Breast epithelium (tissue), 3 donors: Measurements from ENCODE around the gene IL12RB2.

Source experiments
- POLR2A ChIP-seq: fragments of 450-650 bp; IDR thresholded peaks from one replicate; pipeline ENCODE4 v1.6.1; 2016; ENCODE audit warnings: antibody characterized with exemption, mild to moderate bottlenecking, moderate library complexity
- TF ChIP-seq, protein P1 (sequence below), 3 donors: fragments of 450-650 bp; IDR thresholded peaks; one replicate each; pipeline ENCODE4 v1.5.1; 2016 to 2017; ENCODE audit warnings: antibody characterized with exemption in 3 of 3, mild to moderate bottlenecking in 3 of 3, moderate library complexity in 3 of 3

DNA sequence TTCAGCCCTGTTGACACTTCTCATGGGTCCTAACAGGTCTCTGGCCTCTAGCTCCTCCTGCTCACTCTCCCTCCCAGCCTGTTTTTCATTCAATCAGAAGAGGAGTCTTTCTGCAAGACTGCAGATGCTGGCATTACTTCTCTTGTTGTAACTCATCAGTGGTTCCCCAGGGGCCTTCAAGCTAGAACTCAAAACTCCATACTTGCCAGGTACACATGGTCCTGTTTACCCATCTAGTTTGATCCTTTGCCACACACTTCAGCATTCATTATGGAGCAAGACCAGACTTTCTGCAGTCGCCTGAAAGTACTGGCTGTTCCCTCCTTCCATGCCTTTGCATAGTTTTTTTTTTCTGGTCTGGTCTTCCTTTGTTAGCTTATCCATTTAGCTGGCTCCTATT is 74.6 kb downstream of the IL12RB2 start:
- TF ChIP-seq POLR2A: no peak
- TF ChIP-seq, protein P1, sequence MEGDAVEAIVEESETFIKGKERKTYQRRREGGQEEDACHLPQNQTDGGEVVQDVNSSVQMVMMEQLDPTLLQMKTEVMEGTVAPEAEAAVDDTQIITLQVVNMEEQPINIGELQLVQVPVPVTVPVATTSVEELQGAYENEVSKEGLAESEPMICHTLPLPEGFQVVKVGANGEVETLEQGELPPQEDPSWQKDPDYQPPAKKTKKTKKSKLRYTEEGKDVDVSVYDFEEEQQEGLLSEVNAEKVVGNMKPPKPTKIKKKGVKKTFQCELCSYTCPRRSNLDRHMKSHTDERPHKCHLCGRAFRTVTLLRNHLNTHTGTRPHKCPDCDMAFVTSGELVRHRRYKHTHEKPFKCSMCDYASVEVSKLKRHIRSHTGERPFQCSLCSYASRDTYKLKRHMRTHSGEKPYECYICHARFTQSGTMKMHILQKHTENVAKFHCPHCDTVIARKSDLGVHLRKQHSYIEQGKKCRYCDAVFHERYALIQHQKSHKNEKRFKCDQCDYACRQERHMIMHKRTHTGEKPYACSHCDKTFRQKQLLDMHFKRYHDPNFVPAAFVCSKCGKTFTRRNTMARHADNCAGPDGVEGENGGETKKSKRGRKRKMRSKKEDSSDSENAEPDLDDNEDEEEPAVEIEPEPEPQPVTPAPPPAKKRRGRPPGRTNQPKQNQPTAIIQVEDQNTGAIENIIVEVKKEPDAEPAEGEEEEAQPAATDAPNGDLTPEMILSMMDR (IDR thresholded peaks at IDR 0.05): no peak
